ENCODE measurements around the gene GPR39.

- no peak for TF ChIP-seq CTCF (IDR thresholded peaks at IDR 0.05)
- no peak for TF ChIP-seq EZH2 (IDR thresholded peaks at IDR 0.05; ENCODE audit: borderline replicate concordance, insufficient read depth, low read depth, low read length, poor library complexity, severe bottlenecking)
These were observed 24.4 kb upstream of the GPR39 start for GRCh38 chr2:132392221-132392620.

Data from B cell (primary cell).